HG03432 (cell line): ENCODE data around the gene SPSB1.

Source experiments
- ATAC-seq: cut with Tn5 transposase; IDR thresholded peaks from one replicate; pipeline ENCODE4 v1.9.1; 2021; ENCODE audit warnings: mild to moderate bottlenecking, moderate library complexity; ENCODE audit not compliant: unreplicated experiment

SPSB1 gene

GRCh38 chr1:9278585-9279153, 14.0 kb upstream of the SPSB1 start:
- no peak for ATAC-seq

GRCh38 chr1:9279172-9279840, 13.4 kb upstream of the SPSB1 start:
- no peak for ATAC-seq

- no peak for ATAC-seq
These were observed 12.5 kb upstream of the SPSB1 start for GRCh38 chr1:9280015-9280860.

- ATAC-seq, result no peak
These were observed 11.4 kb upstream of the SPSB1 start for GRCh38 chr1:9281071-9281827.

GRCh38 chr1:9281908-9282695, 10.6 kb upstream of the SPSB1 start:
- no peak for ATAC-seq

- no peak for ATAC-seq
These were observed 10.1 kb upstream of the SPSB1 start for GRCh38 chr1:9282696-9282955.

- ATAC-seq, result no peak
These were observed 8.6 kb upstream of the SPSB1 start for GRCh38 chr1:9284061-9284460.

- ATAC-seq, result no peak
These were observed 6.1 kb upstream of the SPSB1 start for GRCh38 chr1:9286556-9286955.

- no peak for ATAC-seq
These were observed 3.6 kb upstream of the SPSB1 start for GRCh38 chr1:9289090-9289534.

GRCh38 chr1:9289711-9290485, 2.8 kb upstream of the SPSB1 start:
- ATAC-seq, result no peak

- ATAC-seq, result no peak
These were observed 757 bp upstream of the SPSB1 start for GRCh38 chr1:9291914-9292360.

GRCh38 chr1:9293241-9293532, 493 bp downstream of the SPSB1 start:
- ATAC-seq, result no peak

- peak; percentile 27 for ATAC-seq
These were observed 1.1 kb downstream of the SPSB1 start for GRCh38 chr1:9293533-9294404.

- no peak for ATAC-seq
These were observed 1.7 kb downstream of the SPSB1 start for GRCh38 chr1:9294405-9294773.

- ATAC-seq, result peak; percentile 33
These were observed 2.4 kb downstream of the SPSB1 start for GRCh38 chr1:9294910-9295636.

GRCh38 chr1:9295884-9296283, 3.2 kb downstream of the SPSB1 start:
- ATAC-seq, result no peak

- no peak for ATAC-seq
These were observed 4.2 kb downstream of the SPSB1 start for GRCh38 chr1:9296850-9297249.

- no peak for ATAC-seq
These were observed 5.1 kb downstream of the SPSB1 start for GRCh38 chr1:9297831-9298230.

GRCh38 chr1:9298282-9298681, 5.6 kb downstream of the SPSB1 start:
- ATAC-seq, result no peak
